Left colon (tissue), 2 donors: ENCODE measurements around the gene TMEM130. TPM values are rescaled to one million over a fixed set of nuclear protein-coding genes. Genes with fewer than 3 reads are reported as not detected.

Experiments
- ATAC-seq: fragments of 200-7000 bp; cut with Tn5 transposase; one replicate; pipeline ENCODE4 v1.9.1; 2020; ENCODE audit warnings: mild to moderate bottlenecking, moderate library complexity
- DNase-seq, 2 donors: peaks; one replicate each; pipeline ENCODE4 v3.0.0-alpha.2; 2020
- intact Hi-C, 2 donors: fragments of 100-400 bp; cut with DNase I in 1 of 2; cut with micrococcal nuclease in 1 of 2; formaldehyde crosslinking; loops; one replicate each; pipeline versions ENCODE4 v1.11.2 to v1.14.0; 2022; cut with DNase I, micrococcal nuclease
- long read RNA-seq: library from polyadenylated mRNA; unstranded; transcript quantifications from one replicate; pipeline ENCODE4 v2.0.0, GENCODE V29; 2021
- total RNA-seq, 2 donors: library from RNA; stranded (reverse); fragmentation: NEBNext Ultra II Directional; extraction: Animal tissue kit (Norgen Biotek cat#: 25700); gene quantifications; one replicate each; pipeline ENCODE4 v1.2.1, GENCODE V29; 2021
- donor health status: DM: no; HTN: no; CAD: no.
- donor health status: DM: yes; HTN: yes; CAD: no.

The TMEM130 gene
- total RNA-seq: under 1 TPM; 0.24 to 0.73 TPM
- long read RNA-seq: 0 reads

DNA sequence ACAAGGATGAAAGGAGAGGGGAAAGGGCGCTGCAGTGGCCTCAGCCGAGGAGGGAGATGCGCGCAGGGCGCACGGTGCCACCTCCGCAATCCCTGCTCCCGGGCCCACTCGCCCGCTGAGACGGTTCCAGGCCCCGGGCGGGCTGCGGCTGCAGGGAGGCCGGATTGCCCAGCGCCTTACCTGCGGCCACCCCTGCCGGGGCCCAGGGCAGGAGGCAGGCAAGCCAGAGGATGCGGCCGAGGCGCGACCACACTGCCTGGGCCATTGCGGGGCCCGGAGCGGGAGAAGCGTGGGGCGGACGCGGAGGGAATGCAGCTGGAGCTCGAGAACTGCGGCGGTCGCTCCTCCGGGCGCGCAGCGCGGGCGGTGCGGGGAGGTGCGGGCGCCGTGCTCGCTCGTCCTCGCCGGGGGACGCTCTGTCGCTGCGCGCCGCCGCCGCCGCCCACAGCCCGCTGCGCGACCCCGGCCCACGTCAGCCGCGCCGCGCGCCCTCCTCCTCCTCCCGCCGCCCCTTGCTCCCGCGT is at the start of gene TMEM130:
TSS of gene TMEM130 (minus strand) at position 418 of the 524 bp plus-strand sequence. CDS start at position 265, 153 bp downstream.
- no peak for ATAC-seq

DNA sequence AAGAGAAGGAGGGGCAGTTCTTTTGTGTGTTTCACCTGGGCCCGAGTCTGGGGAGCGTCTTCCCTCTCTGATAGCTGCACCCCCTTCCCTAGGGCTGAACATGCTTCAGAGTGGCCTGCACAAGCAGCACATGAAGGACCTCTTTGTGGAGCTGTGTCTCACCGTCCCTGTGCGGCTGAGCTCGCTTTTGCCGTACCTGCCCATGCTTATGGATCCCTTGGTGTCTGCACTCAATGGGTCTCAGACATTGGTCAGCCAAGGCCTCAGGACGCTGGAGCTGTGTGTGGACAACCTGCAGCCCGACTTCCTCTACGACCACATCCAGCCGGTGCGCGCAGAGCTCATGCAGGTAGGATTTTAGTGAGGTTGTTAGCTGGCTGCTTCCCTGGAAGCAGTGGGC is 47.5 kb upstream of the TMEM130 start:
- intact Hi-C loops: no loop called here
- ATAC-seq (no peak), DNase-seq (no peak)

More for the DNA sequence above, at the start of gene TMEM130:
- intact Hi-C loops: no loop called here
- DNase-seq: no peak

GRCh38 chr7:98913612-98914011 is 43.8 kb upstream of the TMEM130 start:
- DNase-seq (no peak), ATAC-seq (no peak)
- intact Hi-C loops: no loop called here

DNA sequence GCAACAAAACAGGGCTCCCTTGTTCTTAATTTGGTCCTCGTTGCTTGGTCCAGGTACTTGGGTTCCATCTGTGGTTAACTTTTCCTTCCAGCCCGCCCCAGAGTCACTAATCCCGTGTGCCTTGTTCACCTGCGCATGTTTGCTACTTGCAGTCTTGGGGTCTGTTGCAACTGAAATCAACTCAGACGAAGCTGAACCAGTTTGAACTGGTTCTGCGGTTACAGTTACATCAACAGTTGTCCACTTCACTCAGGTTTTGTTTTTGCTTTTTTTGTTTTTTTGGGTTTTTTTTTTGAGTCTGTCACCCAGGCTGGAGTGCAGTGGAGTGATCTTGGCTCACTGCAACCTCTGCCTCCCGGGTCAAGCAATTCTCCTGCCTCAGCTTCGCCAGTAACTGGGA is 43.2 kb upstream of the TMEM130 start:
- ATAC-seq (no peak), DNase-seq (no peak)
- intact Hi-C loops: no loop called here

DNA sequence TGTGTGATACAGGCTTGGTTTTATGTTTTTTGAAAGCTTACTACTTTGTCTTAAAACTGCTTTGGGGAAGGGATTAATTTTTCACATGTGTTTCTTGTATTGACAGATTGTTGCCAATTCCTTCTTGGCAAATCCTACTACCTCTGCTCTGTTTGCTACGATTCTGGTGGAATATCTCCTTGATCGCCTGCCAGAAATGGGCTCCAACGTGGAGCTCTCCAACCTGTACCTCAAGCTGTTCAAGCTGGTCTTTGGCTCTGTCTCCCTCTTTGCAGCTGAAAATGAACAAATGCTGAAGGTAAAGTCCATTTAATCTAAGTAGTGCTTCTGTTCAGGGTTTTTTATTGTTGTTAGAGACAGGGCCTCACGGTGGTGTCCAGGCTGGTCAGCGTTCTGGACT is 42.1 kb upstream of the TMEM130 start:
- intact Hi-C loops: no loop called here
- ATAC-seq (no peak), DNase-seq (no peak)

DNA sequence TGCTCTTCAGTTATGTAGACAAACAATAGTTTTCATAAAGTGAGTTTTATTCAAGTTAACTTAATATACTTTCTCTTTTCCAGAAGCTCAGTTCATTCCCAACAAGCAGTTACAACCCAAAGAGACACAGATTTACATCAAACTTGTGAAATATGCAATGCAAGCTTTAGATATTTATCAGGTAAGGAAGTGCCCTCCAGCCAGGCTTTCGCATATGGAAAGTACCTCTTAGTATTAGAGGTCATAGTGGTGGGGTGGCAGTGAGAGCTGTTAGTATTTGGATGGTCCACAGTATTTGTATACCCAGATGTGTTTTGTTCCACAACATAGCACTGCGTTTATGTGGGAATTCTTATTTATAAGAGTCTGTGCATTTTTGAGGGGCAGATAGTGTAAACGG is 40.6 kb upstream of the TMEM130 start:
- ATAC-seq (no peak), DNase-seq (no peak)
- intact Hi-C loops: no loop called here

GRCh38 chr7:98909487-98909886 is 39.7 kb upstream of the TMEM130 start:
- DNase-seq: no peak
- intact Hi-C loops: no loop called here
- no peak for ATAC-seq

DNA sequence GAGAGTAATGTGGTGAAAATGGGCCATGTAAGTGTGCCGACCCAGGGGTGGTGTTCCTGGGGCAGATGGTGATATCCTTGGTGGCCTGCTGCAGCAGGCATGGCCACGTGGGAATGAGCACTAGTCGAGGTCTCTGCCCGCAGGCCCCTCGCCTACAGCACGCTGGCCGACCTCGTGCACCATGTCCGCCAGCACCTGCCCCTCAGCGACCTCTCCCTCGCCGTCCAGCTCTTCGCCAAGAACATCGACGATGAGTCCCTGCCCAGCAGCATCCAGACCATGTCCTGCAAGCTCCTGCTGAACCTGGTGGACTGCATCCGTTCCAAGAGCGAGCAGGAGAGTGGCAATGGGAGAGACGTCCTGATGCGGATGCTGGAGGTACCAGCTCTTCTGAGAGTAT is 38.8 kb upstream of the TMEM130 start:
- ATAC-seq: no peak
- intact Hi-C loops: no loop called here
- DNase-seq: no peak

DNA sequence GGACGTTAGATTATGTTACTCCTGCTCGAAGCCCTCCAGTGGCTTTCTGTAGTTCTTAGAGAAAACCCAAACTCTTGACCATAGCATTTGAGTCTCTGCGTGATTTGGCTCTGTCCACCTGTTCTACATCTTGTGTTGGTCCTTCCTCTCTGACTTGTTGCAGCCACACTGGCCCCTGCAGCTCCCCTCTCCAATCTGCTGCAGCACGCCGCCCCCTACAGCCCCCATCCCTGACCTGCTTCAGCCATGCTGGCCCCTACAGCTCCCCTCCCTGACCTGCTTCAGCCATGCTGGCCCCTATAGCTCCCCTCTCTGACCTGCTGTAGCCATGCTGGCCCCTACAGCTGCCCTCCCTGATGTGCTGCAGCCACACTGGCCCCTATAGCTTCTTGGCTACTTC is 37.8 kb upstream of the TMEM130 start:
- DNase-seq (no peak), ATAC-seq (no peak)
- intact Hi-C loops: no loop called here

- intact Hi-C loops: no loop called here
Measured at GRCh38 chr7:98903246-98903645, 33.4 kb upstream of the TMEM130 start.

GRCh38 chr7:98902523-98902922 is 32.7 kb upstream of the TMEM130 start:
- intact Hi-C loops: no loop called here
- no peak for ATAC-seq

More at GRCh38 chr7:98903246-98903645, 33.4 kb upstream of the TMEM130 start:
- DNase-seq (no peak), ATAC-seq (no peak)

GRCh38 chr7:98900815-98901214 is 31.0 kb upstream of the TMEM130 start:
- intact Hi-C loops: no loop called here
- ATAC-seq (no peak), DNase-seq (no peak)

More at GRCh38 chr7:98902523-98902922, 32.7 kb upstream of the TMEM130 start:
- no peak for DNase-seq

GRCh38 chr7:98899816-98900215 is 30.0 kb upstream of the TMEM130 start:
- intact Hi-C loops: no loop called here
- no peak for DNase-seq
- ATAC-seq: no peak

DNA sequence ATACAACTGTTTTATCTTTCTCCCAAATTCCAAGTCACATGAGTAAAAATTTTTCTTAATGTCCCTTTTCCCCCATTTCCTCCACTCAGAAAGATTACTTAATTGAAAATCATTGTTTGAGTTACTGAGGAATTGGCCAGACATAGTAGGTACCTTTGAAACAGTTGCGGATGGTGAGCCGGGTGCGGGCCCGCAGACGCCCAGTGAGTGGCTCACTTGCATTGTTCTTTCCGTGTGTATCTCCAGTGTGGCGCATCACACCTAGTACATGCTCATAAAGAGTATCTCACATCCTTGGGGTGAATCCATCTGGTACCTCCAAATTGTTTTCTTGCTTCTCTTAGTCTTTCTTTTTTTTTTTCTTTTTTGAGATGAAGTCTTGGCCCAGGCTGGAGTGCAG is 22.8 kb upstream of the TMEM130 start:
- intact Hi-C loops: no loop called here
- ATAC-seq (no peak), DNase-seq (no peak)

DNA sequence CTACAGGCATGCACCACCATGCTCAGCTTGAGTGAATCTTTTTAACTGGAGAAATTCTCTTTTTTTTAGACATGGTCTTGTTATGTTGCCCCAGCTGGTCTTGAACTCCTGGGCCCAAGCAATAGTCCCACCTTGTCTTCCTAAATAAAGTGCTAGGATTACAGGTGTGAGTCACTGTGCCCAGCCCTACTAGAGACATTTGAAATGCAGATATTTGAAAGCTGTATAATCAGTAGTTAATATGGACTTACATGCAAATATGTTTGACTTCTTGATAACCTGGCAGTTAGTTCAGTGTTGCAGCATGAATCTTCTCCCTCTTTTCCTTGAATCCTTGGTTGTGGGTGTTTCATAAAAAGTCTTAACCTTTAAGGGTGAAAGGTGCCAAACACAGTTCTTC is 17.2 kb upstream of the TMEM130 start:
- intact Hi-C loops: no loop called here
- DNase-seq (no peak), ATAC-seq (no peak)

DNA sequence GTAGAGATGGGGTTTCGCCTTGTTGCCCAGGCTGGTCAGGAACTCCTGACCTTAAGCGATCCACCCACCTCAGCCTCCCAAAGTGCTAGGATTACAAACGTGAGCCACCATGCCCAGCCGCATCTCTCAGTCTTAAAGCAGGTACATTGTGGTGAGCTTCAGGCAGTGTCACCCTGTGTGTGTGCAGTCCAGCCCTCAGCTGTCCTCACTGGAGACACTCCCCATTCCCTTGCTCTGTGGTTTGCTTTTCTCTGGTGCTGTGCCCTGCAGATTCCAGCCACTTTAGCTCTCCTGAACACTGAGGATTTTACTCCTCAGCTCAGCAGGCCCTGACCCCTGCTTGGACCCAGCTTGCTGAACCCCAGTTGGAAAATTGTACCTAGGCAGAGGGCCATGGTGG is 14.6 kb upstream of the TMEM130 start:
- ATAC-seq (no peak), DNase-seq (no peak)
- intact Hi-C loops: no loop called here

GRCh38 chr7:98881561-98882315 is 11.9 kb upstream of the TMEM130 start:
- DNase-seq (no peak), ATAC-seq (no peak)

DNA sequence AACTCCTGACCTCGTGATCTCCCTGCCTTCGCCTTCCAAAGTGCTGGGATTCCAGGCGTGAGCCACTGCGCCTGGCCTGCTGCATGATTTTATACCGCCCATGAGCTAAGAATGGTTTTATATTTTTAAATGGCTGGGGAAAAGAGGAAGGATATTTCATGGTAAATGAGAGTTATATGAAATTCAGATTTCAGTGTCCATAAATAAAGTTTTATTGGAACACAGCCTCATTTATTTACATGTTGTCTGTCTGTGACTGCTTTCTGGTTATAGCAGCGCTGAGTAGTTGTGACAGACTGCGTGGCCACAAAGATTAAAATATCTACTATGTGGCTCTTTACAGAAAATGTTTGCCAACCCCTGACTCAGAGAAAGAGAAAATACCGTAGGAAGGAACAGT is 10.7 kb upstream of the TMEM130 start:
- DNase-seq (no peak), ATAC-seq (no peak)
- intact Hi-C loops: no loop called here

More at GRCh38 chr7:98881561-98882315, 11.9 kb upstream of the TMEM130 start:
- intact Hi-C loops: no loop called here

DNA sequence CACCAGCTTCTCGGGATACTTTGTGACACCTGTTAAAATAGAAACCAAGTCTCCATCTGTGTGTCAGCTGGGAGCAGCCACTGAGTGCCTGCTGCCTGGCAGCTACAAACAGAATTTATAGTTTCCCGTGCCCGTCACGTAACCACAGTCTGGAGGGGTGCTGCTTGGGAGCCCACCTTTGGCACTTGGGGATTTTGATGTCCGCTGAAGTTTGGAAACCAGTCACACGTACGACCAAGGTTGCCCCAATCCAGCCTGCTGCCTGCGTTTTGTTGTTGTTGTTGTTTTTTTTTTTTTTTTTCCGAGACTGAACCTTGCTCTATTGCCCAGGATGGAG is 10.1 kb upstream of the TMEM130 start:
- DNase-seq (no peak), ATAC-seq (no peak)
- intact Hi-C loops: no loop called here

DNA sequence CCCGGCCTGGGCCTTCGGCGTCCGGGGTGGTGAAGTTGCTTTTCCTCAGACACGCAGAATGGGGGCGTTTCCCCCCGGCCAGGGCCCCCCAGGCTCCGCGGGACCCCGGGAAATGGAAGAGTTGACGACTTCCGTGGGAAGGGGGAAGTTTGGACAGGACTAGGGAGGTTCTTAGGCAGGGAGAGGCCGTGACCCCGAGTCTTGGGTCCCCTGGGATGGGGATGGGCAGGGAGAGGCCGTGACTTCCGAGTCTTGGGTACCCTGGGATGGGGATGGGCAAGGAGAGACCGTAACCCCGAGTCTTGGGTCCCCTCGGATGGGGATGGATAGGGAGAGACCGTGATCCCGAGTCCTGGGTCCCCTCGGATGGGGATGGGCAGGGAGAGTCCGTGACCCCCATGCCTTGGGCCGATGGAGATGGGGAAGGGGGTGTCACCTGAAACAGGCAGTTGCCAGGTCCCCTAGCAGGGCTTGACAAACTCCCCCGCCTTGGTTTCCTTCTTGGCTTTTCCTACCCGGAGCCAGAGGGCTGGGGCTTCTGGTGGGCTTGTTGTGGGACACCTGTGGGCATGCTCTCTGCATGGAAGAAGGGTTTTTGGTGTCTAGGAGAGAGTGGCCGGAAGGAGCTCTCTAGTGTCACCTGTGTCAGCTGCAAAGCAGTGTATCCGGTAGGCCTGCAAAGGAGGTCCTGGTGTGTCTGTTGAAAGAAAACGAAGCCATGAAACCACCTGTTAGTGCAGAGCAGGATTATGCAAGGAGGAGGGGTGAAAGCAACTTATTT is 9.6 kb upstream of the TMEM130 start:
- intact Hi-C loops: no loop called here
- DNase-seq (peak; percentile 51 to 60), ATAC-seq (peak; percentile 77)
